ENCODE measurements around the gene ITGAE. TPM values are rescaled to one million over a fixed set of nuclear protein-coding genes. Genes with fewer than 3 reads are reported as not detected.

Gene ITGAE
- total RNA-seq, 1 donor from 2014 or later: 28.3 TPM

GRCh38 chr17:3723556-3724377 is 77.2 kb downstream of the ITGAE start, which contains the start of gene HASPIN:
Gene HASPIN (plus strand): TSS chr17:3723903. CDS start chr17:3723936, 33 bp downstream.
- peaks cover 40% of the 10 kb centered on the region for H3K4me1 Mint-ChIP-seq (ENCODE audit: low read depth)
- H3K27me3 Mint-ChIP-seq (ENCODE audit: low read depth): no peaks in the 10 kb centered on the region
- peak within 1 kb of the TSS; percentile 90 for H3K4me3 Mint-ChIP-seq (ENCODE audit: unreplicated experiment)
- H3K27ac Mint-ChIP-seq (ENCODE audit: unreplicated experiment): peak within 1 kb of the TSS; percentile 86
- H3K36me3 Mint-ChIP-seq (ENCODE audit: low read depth): peaks cover 1% of the 10 kb centered on the region
- peak; percentile 94 for DNase-seq (ENCODE audit: low spot score)
- H3K9me3 Mint-ChIP-seq (ENCODE audit: low read depth): no peaks in the 10 kb centered on the region
- peak; percentile 68 for TF ChIP-seq CTCF (IDR thresholded peaks at IDR 0.05)

GRCh38 chr17:3723188-3723555 is 77.8 kb downstream of the ITGAE start:
- Mint-ChIP-seq H3K36me3 (ENCODE audit: low read depth) (peaks cover 2% of the 10 kb centered on the region), H3K27me3 (ENCODE audit: low read depth) (no peaks in the 10 kb centered on the region), H3K4me3 (ENCODE audit: unreplicated experiment) (peak overlapping the region; percentile 90), H3K9me3 (ENCODE audit: low read depth) (no peaks in the 10 kb centered on the region), H3K27ac (ENCODE audit: unreplicated experiment) (peak overlapping the region; percentile 86), H3K4me1 (ENCODE audit: low read depth) (peaks cover 40% of the 10 kb centered on the region)
- no peak for DNase-seq (ENCODE audit: low spot score)
- no peak for TF ChIP-seq CTCF (IDR thresholded peaks at IDR 0.05)

GRCh38 chr17:3722716-3723115 is 78.3 kb downstream of the ITGAE start:
- Mint-ChIP-seq H3K9me3 (ENCODE audit: low read depth) (no peaks in the 10 kb centered on the region), H3K27me3 (ENCODE audit: low read depth) (no peaks in the 10 kb centered on the region), H3K4me1 (ENCODE audit: low read depth) (peaks cover 40% of the 10 kb centered on the region), H3K4me3 (ENCODE audit: unreplicated experiment) (peak overlapping the region; percentile 90), H3K36me3 (ENCODE audit: low read depth) (peaks cover 4% of the 10 kb centered on the region), H3K27ac (ENCODE audit: unreplicated experiment) (peak overlapping the region; percentile 86)
- no peak for TF ChIP-seq CTCF (IDR thresholded peaks at IDR 0.05)
- DNase-seq (ENCODE audit: low spot score): no peak

DNA sequence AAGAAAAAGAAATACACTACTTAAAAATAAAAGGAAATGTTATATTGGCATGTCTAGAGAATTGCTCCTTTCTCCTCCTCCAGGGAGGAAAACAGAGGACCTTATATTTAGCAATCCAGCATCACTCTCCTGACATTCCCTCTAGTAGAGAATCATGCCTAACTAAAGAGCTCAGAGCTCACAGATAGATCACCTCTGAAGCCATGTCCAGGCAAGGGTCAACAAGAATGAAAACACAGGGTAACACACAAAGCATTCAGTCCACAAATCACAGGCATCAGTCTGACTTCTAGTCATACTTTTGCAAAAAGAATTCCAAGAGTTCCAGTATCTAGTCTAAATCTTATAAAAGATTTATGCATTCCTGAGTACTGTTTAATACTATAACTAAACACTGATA is 81.7 kb downstream of the ITGAE start:
- peaks cover 22% of the 10 kb centered on the region for H3K36me3 Mint-ChIP-seq (ENCODE audit: low read depth)
- no peak for TF ChIP-seq CTCF (IDR thresholded peaks at IDR 0.05)
- H3K27ac Mint-ChIP-seq (ENCODE audit: unreplicated experiment): no peak overlapping the region
- peaks cover 26% of the 10 kb centered on the region for H3K4me1 Mint-ChIP-seq (ENCODE audit: low read depth)
- H3K9me3 Mint-ChIP-seq (ENCODE audit: low read depth): no peaks in the 10 kb centered on the region
- DNase-seq (ENCODE audit: low spot score): no peak
- H3K4me3 Mint-ChIP-seq (ENCODE audit: unreplicated experiment): no peak overlapping the region
- no peaks in the 10 kb centered on the region for H3K27me3 Mint-ChIP-seq (ENCODE audit: low read depth)

- no peak overlapping the region for H3K4me3 Mint-ChIP-seq (ENCODE audit: unreplicated experiment)
- TF ChIP-seq CTCF (IDR thresholded peaks at IDR 0.05): no peak
- H3K9me3 Mint-ChIP-seq (ENCODE audit: low read depth): no peaks in the 10 kb centered on the region
- H3K27me3 Mint-ChIP-seq (ENCODE audit: low read depth): no peaks in the 10 kb centered on the region
- H3K4me1 Mint-ChIP-seq (ENCODE audit: low read depth): peaks cover 24% of the 10 kb centered on the region
- peaks cover 22% of the 10 kb centered on the region for H3K36me3 Mint-ChIP-seq (ENCODE audit: low read depth)
- no peak for DNase-seq (ENCODE audit: low spot score)
- H3K27ac Mint-ChIP-seq (ENCODE audit: unreplicated experiment): no peak overlapping the region
Measured at GRCh38 chr17:3718201-3718600, 82.8 kb downstream of the ITGAE start.
